ENCODE results near the gene PDCD1. TPM values are rescaled to one million over a fixed set of nuclear protein-coding genes. Genes with fewer than 3 reads are reported as not detected.
"Not testable (repeated sequence)": the region's sequence is repeated elsewhere in the genome, so short reads cannot be mapped to it uniquely, and the experiment has no call there.

Gene PDCD1
- total and polyA plus RNA-seq, 7 experiments from 2014 or later, result 0.24 to 9.4 (median 0.85) TPM; not detected in 2

GRCh38 chr2:241800198-241800903 is 58.3 kb downstream of the PDCD1 start:
- H3K4me3 ChIP-seq (ENCODE audit: low read length); H3K27ac ChIP-seq (ENCODE audit: low read depth, low read length); H3K27me3 ChIP-seq (ENCODE audit: control insufficient read depth in 2 of 2, insufficient read depth in 2 of 2, low read length in 2 of 2); CTCF ChIA-PET; H3K36me3 ChIP-seq (ENCODE audit: control insufficient read depth in 2 of 3, insufficient read depth in 3 of 3, low read length in 3 of 3); POLR2A ChIA-PET; H3K4me3 Mint-ChIP-seq; ATAC-seq; H3K9me3 ChIP-seq (ENCODE audit: control insufficient read depth in 2 of 3, low read length in 3 of 3); H3K9me3 Mint-ChIP-seq; H3K27me3 Mint-ChIP-seq; DNase-seq; H3K27ac Mint-ChIP-seq; H3K36me3 Mint-ChIP-seq: not testable (repeated sequence)
- peaks cover 11 to 15% of the 10 kb centered on the region in 2 donors for H3K4me1 ChIP-seq (ENCODE audit: control insufficient read depth in 2 of 2, insufficient read depth in 2 of 2, low read length in 2 of 2)
- intact Hi-C loops (cut with micrococcal nuclease), result loop anchor here in 1 of 2 donors (5.0 kb wide), 1 partner anchor 98 kb away; the partner anchor contains the start of gene ING5
- peaks cover 0 to 10% (median 6%) of the 10 kb centered on the region in 7 donors for H3K4me1 Mint-ChIP-seq

Other genes with a start within 250 kb of the PDCD1 start
- gene THAP4, start 221.7 kb downstream of the PDCD1 start, total RNA-seq, result 10 to 100 TPM; 26.4 to 34.8 (median 28.1) TPM
- gene THAP4, start 221.7 kb downstream of the PDCD1 start, polyA plus RNA-seq, result 10 to 100 TPM; 30.8 to 56.2 TPM
- gene ATG4B, start 221.2 kb downstream of the PDCD1 start, total RNA-seq, result 100 to 1,000 TPM in 2 of 5 experiments, 10 to 100 TPM in 3; 87.2 to 131 (median 95.0) TPM
- 10 to 100 TPM; 49.7 to 59.2 TPM for gene ATG4B, start 221.2 kb downstream of the PDCD1 start, polyA plus RNA-seq
- gene DTYMK, start 172.1 kb downstream of the PDCD1 start, total RNA-seq, result 10 to 100 TPM; 12.0 to 65.7 (median 17.0) TPM
- gene DTYMK, start 172.1 kb downstream of the PDCD1 start, polyA plus RNA-seq, result 10 to 100 TPM; 34.9 to 45.7 TPM
- 100 to 1,000 TPM in 1 of 5 experiments, 10 to 100 TPM in 4; 37.5 to 102 (median 65.4) TPM for gene ING5, start 156.9 kb downstream of the PDCD1 start, total RNA-seq
- 10 to 100 TPM; 22.3 to 38.7 TPM for gene ING5, start 156.9 kb downstream of the PDCD1 start, polyA plus RNA-seq
- 10 to 100 TPM; 32.5 to 49.8 (median 41.1) TPM for gene D2HGDH, start 124.3 kb downstream of the PDCD1 start, total RNA-seq
- gene D2HGDH, start 124.3 kb downstream of the PDCD1 start, polyA plus RNA-seq, result 1 to 10 TPM; 3.5 to 5.3 TPM
- under 1 TPM in 3 of 5 experiments, not detected in 2; 0.17 to 0.93 (median 0.37) TPM for gene GAL3ST2, start 82.1 kb downstream of the PDCD1 start, total RNA-seq
- not detected for gene GAL3ST2, start 82.1 kb downstream of the PDCD1 start, polyA plus RNA-seq
- gene NEU4, start 49.7 kb downstream of the PDCD1 start, total RNA-seq, result 10 to 100 TPM in 1 of 5 experiments, 1 to 10 TPM in 2, not detected in 2; 1.1 to 13.9 (median 1.2) TPM
- gene NEU4, start 49.7 kb downstream of the PDCD1 start, polyA plus RNA-seq, result not detected
- under 1 TPM in 1 of 5 experiments, not detected in 4; 0.54 TPM for gene RTP5, start 10.8 kb upstream of the PDCD1 start, total RNA-seq
- gene RTP5, start 10.8 kb upstream of the PDCD1 start, polyA plus RNA-seq, result not detected

Measured in naive thymus-derived CD4-positive, alpha-beta T cell (primary cell).